Naive B cell (primary cell): ENCODE results near the gene ATOSB. TPM values are rescaled to one million over a fixed set of nuclear protein-coding genes. Genes with fewer than 3 reads are reported as not detected.

Experiments
- ATAC-seq, 2 donors: fragments of 150-1000 bp; cut with Tn5 transposase; 2 replicates each; pipeline ENCODE4 v1.10.0; 2021; ENCODE audit warnings: low read depth in 2 of 2, mild to moderate bottlenecking in 2 of 2, moderate library complexity in 2 of 2
- DNase-seq: peaks from one replicate; pipeline ENCODE4 v3.0.0; 2022
- H3K27ac Mint-ChIP-seq, 6 donors: one replicate each; pipeline ENCODE4 v1.8.0; 2020 to 2022; ENCODE audit warnings: mild to moderate bottlenecking in 6 of 6, mixed read lengths in 6 of 6, moderate library complexity in 5 of 6, inconsistent platforms in 2 of 6
- H3K27me3 Mint-ChIP-seq, 3 donors: one replicate each; pipeline ENCODE4 v1.8.0; 2021 to 2022; ENCODE audit warnings: mixed read lengths in 3 of 3, mild to moderate bottlenecking in 1 of 3
- H3K36me3 Mint-ChIP-seq, 2 donors: one replicate each; pipeline ENCODE4 v1.8.0; 2020 to 2022; ENCODE audit warnings: mixed read lengths in 2 of 2, inconsistent platforms in 1 of 2, mild to moderate bottlenecking in 1 of 2
- H3K4me1 Mint-ChIP-seq, 3 donors: one replicate each; pipeline ENCODE4 v1.8.0; 2020 to 2022; ENCODE audit warnings: mixed read lengths in 3 of 3, inconsistent platforms in 1 of 3, mild to moderate bottlenecking in 1 of 3, moderate library complexity in 1 of 3
- H3K4me3 Mint-ChIP-seq, 8 donors: one replicate each; pipeline ENCODE4 v1.8.0; 2020 to 2022; ENCODE audit warnings: mild to moderate bottlenecking in 8 of 8, mixed read lengths in 8 of 8, moderate library complexity in 8 of 8, inconsistent platforms in 2 of 8
- H3K9me3 Mint-ChIP-seq, 7 donors: one replicate each; pipeline ENCODE4 v1.8.0; 2020 to 2022; ENCODE audit warnings: mixed read lengths in 7 of 7, mild to moderate bottlenecking in 5 of 7, inconsistent platforms in 2 of 7, moderate library complexity in 1 of 7
- polyA plus RNA-seq, 6 donors: library from polyadenylated mRNA; unstranded; fragments of 300-500 nt; fragmentation: Illumina TruSeq; gene quantifications; one replicate each; pipeline ENCODE4 v1.2.3, GENCODE V29; 2021; ENCODE audit warnings: low read depth in 6 of 6

ATOSB gene
- polyA plus RNA-seq, 6 donors from 2014 or later = 0.10 to 1.6 (median 0.99) TPM

DNA sequence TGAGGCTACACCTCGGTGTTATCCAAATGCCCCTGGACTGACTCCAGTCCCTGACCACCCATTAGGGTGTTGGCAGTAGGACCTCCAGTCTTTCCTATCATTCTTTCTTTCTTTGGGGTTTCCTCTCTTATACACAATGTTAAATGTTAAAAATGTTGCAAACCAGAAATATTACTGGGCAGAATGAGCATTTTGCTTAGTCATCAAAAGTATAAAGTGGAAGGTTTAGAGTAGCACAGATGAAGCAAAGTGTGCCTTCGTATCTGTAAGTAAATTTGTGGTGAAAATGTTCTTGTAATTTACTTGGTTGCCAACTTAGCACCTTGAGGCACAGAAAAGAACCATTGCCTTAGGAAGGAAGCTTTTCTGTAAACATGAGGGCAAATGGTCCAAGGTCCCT is 24.4 kb upstream of the ATOSB start:
- Mint-ChIP-seq H3K36me3 (peaks cover 0 to 7% of the 10 kb centered on the region in 2 donors), H3K4me3 (no peak overlapping the region), H3K27me3 (peaks cover 0 to 14% (median 4%) of the 10 kb centered on the region in 3 donors), H3K9me3 (peaks cover 0 to 38% (median 22%) of the 10 kb centered on the region in 7 donors), H3K4me1 (no peaks in the 10 kb centered on the region), H3K27ac (no peak overlapping the region)
- DNase-seq = no peak
- no peak for ATAC-seq

DNA sequence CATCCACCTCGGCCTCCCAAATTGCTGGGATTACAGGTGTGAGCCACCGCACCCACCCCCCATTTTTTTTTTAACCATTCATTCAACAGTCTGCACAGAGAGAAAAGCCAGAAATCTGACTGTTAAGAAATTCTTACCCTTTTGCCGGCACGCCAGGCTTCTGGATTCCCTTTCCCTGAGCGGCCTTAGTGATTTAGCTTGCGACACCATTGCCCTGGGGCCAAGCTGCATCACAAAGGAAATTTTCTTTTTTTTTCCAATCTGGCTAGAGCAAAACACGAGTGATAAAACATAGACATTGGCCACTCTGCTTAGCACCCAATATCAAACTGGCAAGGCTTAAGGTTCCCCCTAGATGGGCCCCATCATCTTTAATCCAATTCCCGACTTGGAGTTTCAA is 21.2 kb upstream of the ATOSB start:
- no peak overlapping the region for H3K4me3 Mint-ChIP-seq
- H3K36me3 Mint-ChIP-seq = peaks cover 0 to 7% of the 10 kb centered on the region in 2 donors
- no peaks in the 10 kb centered on the region for H3K4me1 Mint-ChIP-seq
- DNase-seq (no peak), ATAC-seq (no peak)
- peaks cover 4 to 23% (median 9%) of the 10 kb centered on the region in 3 donors for H3K27me3 Mint-ChIP-seq
- no peak overlapping the region for H3K27ac Mint-ChIP-seq
- H3K9me3 Mint-ChIP-seq = peaks cover 0 to 18% (median 10%) of the 10 kb centered on the region in 7 donors

DNA sequence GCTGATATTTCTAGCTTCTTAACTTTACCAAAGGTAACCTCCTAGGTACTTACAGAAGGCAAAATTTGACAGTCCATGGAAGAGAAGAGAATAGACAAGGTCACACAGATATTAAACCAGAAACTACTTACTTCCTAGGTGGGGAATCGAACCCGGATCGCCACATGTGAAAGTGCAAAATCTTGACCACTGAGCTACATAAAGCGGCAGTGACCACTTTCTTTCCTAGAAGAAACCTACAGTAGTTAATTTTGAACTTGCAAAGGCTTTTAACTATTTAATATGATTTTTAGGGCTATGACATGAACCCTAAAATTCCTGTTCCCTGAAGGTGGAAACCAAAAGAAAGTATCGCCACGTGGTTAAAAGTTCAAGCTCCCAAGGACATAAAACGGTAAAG is 20.3 kb upstream of the ATOSB start:
- H3K27ac Mint-ChIP-seq = no peak overlapping the region
- no peak overlapping the region for H3K4me3 Mint-ChIP-seq
- H3K9me3 Mint-ChIP-seq = peaks cover 0 to 13% (median 6%) of the 10 kb centered on the region in 7 donors
- peaks cover 0 to 5% of the 10 kb centered on the region in 2 donors for H3K36me3 Mint-ChIP-seq
- H3K27me3 Mint-ChIP-seq = peaks cover 4 to 23% (median 9%) of the 10 kb centered on the region in 3 donors
- ATAC-seq = no peak
- no peak for DNase-seq
- H3K4me1 Mint-ChIP-seq = no peaks in the 10 kb centered on the region

DNA sequence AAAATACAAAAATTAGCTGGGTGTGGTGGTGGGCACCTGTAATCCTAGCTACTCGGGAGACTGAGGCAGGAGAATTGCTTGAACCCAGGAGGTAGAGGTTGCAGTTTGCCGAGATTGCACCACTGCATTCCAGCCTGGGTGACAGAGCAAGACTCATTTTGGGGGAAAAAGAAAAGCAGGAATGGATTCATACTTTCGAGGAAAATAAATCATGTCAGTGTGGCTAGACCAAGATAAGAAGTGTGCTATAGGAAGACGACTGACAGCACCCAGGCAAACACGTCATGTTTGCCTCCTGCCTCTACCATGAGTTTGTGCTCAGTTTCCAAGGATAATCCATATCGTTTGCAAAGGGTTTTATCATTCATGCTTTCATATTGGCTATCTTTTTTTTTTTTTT is 19.3 kb upstream of the ATOSB start:
- DNase-seq (no peak), ATAC-seq (no peak)
- H3K4me1 Mint-ChIP-seq = no peaks in the 10 kb centered on the region
- peaks cover 0 to 17% (median 4%) of the 10 kb centered on the region in 7 donors for H3K9me3 Mint-ChIP-seq
- H3K4me3 Mint-ChIP-seq = no peak overlapping the region
- H3K36me3 Mint-ChIP-seq = no peaks in the 10 kb centered on the region
- no peak overlapping the region for H3K27ac Mint-ChIP-seq
- peaks cover 4 to 23% (median 9%) of the 10 kb centered on the region in 3 donors for H3K27me3 Mint-ChIP-seq

DNA sequence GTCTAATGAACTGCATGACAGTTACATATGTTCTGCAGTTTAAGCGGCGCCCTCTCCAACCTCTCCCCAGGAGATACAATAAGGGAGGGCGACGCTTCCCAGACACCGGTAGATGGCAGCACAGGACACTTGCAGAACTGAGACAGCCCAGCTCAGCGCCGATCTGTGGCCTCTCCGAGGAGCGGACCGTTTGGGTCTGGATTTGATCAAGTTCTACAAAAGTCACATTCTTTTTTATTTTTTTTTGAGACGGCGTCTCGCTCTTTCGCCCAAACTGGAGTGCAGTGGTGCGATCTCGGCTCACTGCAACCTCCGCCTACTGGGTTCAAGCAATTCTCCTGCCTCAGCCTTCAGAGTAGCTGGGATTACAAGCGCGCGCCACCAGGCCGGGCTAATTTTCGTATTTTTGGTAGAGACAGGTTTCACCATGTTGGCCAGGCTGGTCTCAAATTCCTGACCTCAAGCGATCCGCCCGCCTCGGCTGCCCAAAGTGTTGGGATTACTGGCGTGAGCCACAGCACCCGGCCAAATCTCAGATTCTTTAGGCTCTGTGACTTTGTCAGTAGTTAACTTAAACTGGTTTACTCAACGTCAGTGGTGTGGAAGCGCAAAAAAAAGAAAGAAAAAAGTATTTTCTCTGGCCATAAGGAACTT is 1.4 kb upstream of the ATOSB start:
- peak overlapping the region; percentile 85 to 98 (median 96) for H3K4me3 Mint-ChIP-seq
- peak; percentile 87 for DNase-seq
- H3K27ac Mint-ChIP-seq = peak overlapping the region; percentile 89 to 99 (median 95)
- peak; percentile 74 for ATAC-seq
- H3K4me1 Mint-ChIP-seq = peaks cover 37 to 43% (median 37%) of the 10 kb centered on the region in 3 donors
- peaks cover 0 to 2% (median 0%) of the 10 kb centered on the region in 7 donors for H3K9me3 Mint-ChIP-seq
- H3K36me3 Mint-ChIP-seq = no peaks in the 10 kb centered on the region
- no peaks in the 10 kb centered on the region for H3K27me3 Mint-ChIP-seq

DNA sequence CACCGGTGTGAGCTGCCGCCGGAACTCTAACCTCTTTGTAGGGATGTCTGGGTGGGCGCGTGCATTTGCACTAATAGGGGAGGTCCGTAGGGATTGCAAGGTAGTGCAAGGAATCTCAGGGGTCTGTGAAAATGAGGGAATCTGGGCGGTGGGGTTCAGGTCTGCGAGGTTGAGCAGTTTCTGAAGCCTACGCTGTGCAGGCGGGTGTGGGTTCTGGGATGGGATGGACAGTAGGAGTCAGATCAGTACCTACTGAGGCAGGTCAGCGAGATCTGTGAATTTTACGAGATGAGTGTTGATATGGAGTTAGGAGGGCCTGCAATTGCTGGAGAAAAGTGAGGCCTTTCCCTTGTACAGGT is 856 bp upstream of the ATOSB start:
- ATAC-seq = no peak
- Mint-ChIP-seq H3K9me3 (peaks cover 0 to 3% (median 0%) of the 10 kb centered on the region in 7 donors), H3K4me1 (peaks cover 42 to 48% (median 43%) of the 10 kb centered on the region in 3 donors), H3K4me3 (peak overlapping the region; percentile 85 to 98 (median 96)), H3K27ac (peak overlapping the region; percentile 89 to 99 (median 95)), H3K27me3 (no peaks in the 10 kb centered on the region), H3K36me3 (no peaks in the 10 kb centered on the region)
- no peak for DNase-seq

DNA sequence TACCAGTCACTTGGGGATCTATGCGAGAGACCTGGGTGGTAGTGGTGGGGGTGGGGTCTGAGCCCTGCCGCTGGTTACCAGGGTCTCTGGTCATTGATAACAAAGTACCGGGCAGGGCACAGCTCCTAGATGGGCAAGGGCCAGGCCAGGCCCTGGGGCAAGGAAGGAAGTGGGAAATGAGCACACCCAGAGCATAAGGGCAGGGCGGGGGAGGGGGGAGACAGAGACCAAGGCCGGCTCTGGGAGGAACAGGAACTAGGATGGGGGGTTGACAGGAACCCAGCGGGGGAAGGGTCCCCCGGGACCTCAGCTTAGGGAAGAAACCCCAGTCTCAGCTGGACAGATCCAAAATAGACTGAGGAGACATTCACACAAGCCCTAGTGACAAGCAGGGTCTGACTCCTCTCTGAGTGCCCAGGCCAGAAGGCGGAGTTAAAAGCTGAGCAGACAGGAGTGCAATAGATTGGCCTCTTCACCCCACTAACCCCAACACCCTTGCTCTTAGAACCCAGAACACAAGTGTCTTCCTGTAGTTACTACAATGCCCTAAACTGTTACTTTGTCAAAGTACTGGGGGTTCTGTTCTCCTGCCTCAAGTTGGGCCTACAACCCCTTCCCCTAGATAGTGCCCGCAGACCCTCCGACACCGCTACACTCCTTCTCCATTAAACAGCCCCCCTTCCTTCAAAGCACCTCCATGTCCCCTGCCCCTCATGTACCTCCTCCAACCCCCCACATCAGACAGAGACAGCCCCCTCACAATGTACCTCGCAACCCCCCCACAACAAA is 628 bp downstream of the ATOSB start:
- DNase-seq (peak; percentile 25), ATAC-seq (no peak)
- Mint-ChIP-seq H3K9me3 (peaks cover 0 to 3% (median 0%) of the 10 kb centered on the region in 7 donors), H3K27me3 (no peaks in the 10 kb centered on the region), H3K36me3 (no peaks in the 10 kb centered on the region), H3K27ac (peak overlapping the region in 5 of 6 donors; percentile 89 to 99 (median 92)), H3K4me1 (peaks cover 52 to 57% (median 56%) of the 10 kb centered on the region in 3 donors), H3K4me3 (peak overlapping the region; percentile 85 to 98 (median 96))

DNA sequence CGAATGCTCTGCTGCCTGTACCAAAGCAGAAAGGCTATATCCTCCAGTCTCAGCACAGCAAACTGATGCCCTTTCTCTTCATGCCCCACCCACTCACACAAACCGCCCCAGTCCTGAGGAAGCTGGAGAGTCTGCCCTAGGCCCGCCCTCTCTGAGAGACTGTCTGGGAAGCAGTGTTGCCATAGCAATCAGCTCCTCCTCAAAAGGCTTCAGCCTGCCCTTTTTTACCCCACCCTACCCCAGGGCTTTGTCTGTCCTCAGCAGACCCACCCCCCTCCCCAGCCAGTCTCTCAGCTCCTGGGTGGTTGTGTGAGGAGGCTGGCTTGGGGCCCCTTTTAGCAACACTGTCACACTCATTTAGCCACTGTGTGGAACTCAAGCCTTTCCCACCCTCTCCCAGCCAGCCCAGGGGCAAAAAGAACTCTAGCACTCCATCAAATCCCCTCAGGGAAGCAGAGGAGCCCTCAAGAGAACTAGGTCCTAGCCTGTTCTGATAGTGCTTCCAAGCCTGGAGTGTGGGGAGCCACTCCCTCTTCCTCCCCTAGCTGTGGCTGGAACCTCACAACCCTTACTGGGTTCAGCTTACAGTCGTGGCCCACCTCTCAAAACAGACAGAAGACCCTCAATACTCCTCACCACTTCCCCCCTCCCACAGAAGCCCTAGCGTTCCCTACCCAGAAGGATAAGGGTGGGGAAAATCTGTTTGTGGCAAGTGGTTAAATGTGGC is 1.4 kb downstream of the ATOSB start:
- no peaks in the 10 kb centered on the region for H3K27me3 Mint-ChIP-seq
- H3K9me3 Mint-ChIP-seq = peaks cover 0 to 3% (median 0%) of the 10 kb centered on the region in 7 donors
- DNase-seq (peak; percentile 19), ATAC-seq (no peak)
- H3K4me1 Mint-ChIP-seq = peaks cover 52 to 57% (median 56%) of the 10 kb centered on the region in 3 donors
- no peaks in the 10 kb centered on the region for H3K36me3 Mint-ChIP-seq
- H3K27ac Mint-ChIP-seq = peak overlapping the region in 5 of 6 donors; percentile 89 to 93 (median 90)
- H3K4me3 Mint-ChIP-seq = peak overlapping the region; percentile 42 to 98 (median 94)

DNA sequence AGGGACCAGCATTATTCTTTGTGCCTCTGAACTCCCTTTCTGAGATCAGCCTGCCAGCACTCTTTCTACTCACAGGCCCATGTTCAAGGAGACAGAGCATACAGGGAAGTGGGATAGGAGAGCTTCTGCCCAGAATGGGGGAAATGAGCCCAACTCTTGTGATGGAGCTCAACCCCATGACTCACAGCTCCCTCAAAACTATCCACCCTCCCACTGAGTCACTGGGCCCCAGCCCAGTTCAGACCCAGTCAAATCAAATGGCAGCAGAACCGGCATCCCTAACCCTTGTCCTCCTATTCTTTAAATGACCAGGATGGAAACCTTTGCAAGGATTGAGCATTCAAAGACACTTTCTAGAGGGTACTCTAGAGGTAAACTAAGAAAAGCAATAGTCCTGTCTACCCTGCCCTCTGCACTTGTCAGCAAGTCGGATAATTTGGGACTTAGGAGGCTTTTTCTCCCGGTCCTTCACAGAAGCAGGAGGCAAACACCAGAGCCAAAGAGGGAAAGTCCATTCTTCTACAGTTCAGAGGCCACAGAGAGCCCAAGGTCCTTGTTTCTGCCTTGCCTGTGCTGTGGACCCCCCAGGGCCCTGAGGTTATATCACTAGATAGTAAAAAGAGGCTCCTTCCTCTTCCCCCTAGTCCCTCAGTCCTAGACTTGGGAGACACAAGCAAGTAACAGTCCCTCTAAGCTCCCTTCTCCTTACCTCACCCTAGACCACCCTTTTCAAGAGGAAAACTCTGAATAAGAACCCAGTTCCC is 3.2 kb downstream of the ATOSB start:
- Mint-ChIP-seq H3K4me1 (peaks cover 52 to 57% (median 56%) of the 10 kb centered on the region in 3 donors), H3K36me3 (no peaks in the 10 kb centered on the region), H3K27ac (peak overlapping the region; percentile 66 to 92 (median 86)), H3K4me3 (peak overlapping the region; percentile 1 to 91 (median 80)), H3K27me3 (no peaks in the 10 kb centered on the region), H3K9me3 (peaks cover 0 to 3% (median 0%) of the 10 kb centered on the region in 7 donors)
- no peak for DNase-seq
- no peak for ATAC-seq

DNA sequence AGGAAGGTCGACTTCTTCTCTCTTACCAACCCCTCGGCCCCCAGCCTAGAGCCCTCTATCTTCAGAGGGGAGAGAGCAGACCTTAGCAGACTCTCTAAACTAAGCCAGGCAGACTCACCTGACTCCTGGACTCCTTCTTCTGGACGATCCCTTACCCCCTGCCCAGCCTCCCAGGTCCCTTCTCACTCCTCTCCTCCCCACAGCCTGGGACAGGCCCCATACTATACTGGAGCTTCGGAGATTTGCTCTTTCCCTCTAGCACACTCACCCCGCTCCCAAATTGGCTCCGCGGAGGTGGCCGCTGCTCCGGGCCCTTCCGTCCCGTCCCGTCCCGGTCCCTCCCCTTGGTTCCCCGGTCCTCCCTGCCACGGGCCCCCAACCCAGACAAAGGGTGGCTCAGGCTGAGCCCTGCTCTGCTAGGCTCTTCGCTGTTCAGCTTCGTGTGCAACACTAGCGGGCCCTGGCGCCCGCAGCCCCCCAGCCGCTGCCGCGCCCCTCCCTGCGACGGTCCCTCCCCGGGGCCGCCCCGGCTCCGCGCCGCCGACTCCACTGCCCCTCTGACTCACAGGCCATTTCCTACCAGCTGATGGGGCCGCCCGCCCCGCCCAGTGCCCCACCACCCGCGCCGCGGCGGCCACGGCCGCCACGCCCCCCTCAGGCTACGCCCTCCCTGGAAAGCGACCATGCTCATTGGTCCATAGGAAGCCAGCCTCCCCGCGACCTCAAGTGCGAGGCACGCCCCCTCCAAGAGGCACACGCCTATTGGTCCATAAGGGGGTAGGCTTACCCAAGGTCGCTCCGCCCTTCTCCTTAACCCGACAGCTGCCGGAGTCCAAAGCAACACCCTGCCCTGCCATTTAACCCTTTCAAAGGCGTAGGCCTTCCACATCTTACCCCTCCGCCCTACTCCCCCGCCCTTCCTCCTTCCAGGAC is 4.4 kb downstream of the ATOSB start:
- ATAC-seq (peak; percentile 77), DNase-seq (peak; percentile 91)
- peaks cover 0 to 3% (median 0%) of the 10 kb centered on the region in 7 donors for H3K9me3 Mint-ChIP-seq
- no peaks in the 10 kb centered on the region for H3K36me3 Mint-ChIP-seq
- H3K4me3 Mint-ChIP-seq = peak overlapping the region; percentile 73 to 91 (median 84)
- H3K4me1 Mint-ChIP-seq = peaks cover 45 to 51% (median 46%) of the 10 kb centered on the region in 3 donors
- no peaks in the 10 kb centered on the region for H3K27me3 Mint-ChIP-seq
- H3K27ac Mint-ChIP-seq = peak overlapping the region; percentile 66 to 92 (median 90)

DNA sequence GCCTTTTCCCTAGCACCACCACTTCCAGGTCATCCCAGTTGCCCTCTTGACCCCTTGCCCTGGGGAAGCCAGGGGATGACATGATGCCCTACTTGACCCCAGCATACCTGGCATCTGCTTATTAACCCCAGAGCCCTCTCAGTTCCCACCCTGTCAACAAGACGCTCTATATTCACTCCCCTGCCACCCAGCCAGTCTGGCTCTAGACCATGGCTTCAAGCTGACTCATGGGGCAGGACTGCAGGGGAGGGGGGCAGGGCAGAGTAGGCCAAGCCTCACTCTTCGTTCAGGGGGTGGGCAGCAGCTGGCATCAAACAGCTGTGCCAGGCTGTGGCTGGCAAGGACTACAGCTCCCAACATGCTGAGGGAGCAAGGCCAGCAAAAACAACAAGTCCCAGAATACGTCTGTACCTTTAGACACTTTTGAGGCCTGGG is 5.3 kb downstream of the ATOSB start:
- Mint-ChIP-seq H3K9me3 (peaks cover 0 to 3% (median 0%) of the 10 kb centered on the region in 7 donors), H3K27ac (peak overlapping the region in 5 of 6 donors; percentile 13 to 96 (median 88)), H3K4me3 (peak overlapping the region in 7 of 8 donors; percentile 29 to 91 (median 83)), H3K27me3 (no peaks in the 10 kb centered on the region), H3K4me1 (peaks cover 35 to 42% (median 37%) of the 10 kb centered on the region in 3 donors), H3K36me3 (no peaks in the 10 kb centered on the region)
- ATAC-seq = no peak
- DNase-seq = no peak
